Measurements from ENCODE around the gene LGR5. TPM values are rescaled to one million over a fixed set of nuclear protein-coding genes. Genes with fewer than 3 reads are reported as not detected.

The LGR5 gene
- total RNA-seq, 1 donor from 2014 or later: 0.67 TPM

- Mint-ChIP-seq H3K4me3 (ENCODE audit: low read depth) (no peak overlapping the region), H3K9me3 (ENCODE audit: low read depth) (no peaks in the 10 kb centered on the region), H3K4me1 (ENCODE audit: low read depth) (peaks cover 4% of the 10 kb centered on the region), H3K36me3 (ENCODE audit: insufficient read depth) (no peaks in the 10 kb centered on the region), H3K27ac (no peak overlapping the region), H3K27me3 (peaks cover 23% of the 10 kb centered on the region)
- TF ChIP-seq CTCF (IDR thresholded peaks at IDR 0.05; ENCODE audit: unreplicated experiment): no peak
- DNase-seq (ENCODE audit: low spot score, unreplicated experiment): no peak
Observed at GRCh38 chr12:71474791-71475190, 35.2 kb downstream of the LGR5 start.

- no peaks in the 10 kb centered on the region for H3K9me3 Mint-ChIP-seq (ENCODE audit: low read depth)
- no peak overlapping the region for H3K4me3 Mint-ChIP-seq (ENCODE audit: low read depth)
- peaks cover 4% of the 10 kb centered on the region for H3K4me1 Mint-ChIP-seq (ENCODE audit: low read depth)
- no peak overlapping the region for H3K27ac Mint-ChIP-seq
- H3K36me3 Mint-ChIP-seq (ENCODE audit: insufficient read depth): no peaks in the 10 kb centered on the region
- peaks cover 18% of the 10 kb centered on the region for H3K27me3 Mint-ChIP-seq
- TF ChIP-seq CTCF (IDR thresholded peaks at IDR 0.05; ENCODE audit: unreplicated experiment): no peak
- no peak for DNase-seq (ENCODE audit: low spot score, unreplicated experiment)
Observed at GRCh38 chr12:71475280-71475679, 35.7 kb downstream of the LGR5 start.

- Mint-ChIP-seq H3K27me3 (peaks cover 9% of the 10 kb centered on the region), H3K27ac (no peak overlapping the region), H3K4me1 (ENCODE audit: low read depth) (peaks cover 4% of the 10 kb centered on the region), H3K4me3 (ENCODE audit: low read depth) (no peak overlapping the region), H3K9me3 (ENCODE audit: low read depth) (peaks cover 3% of the 10 kb centered on the region), H3K36me3 (ENCODE audit: insufficient read depth) (no peaks in the 10 kb centered on the region)
- TF ChIP-seq CTCF (IDR thresholded peaks at IDR 0.05; ENCODE audit: unreplicated experiment): no peak
- no peak for DNase-seq (ENCODE audit: low spot score, unreplicated experiment)
Observed at GRCh38 chr12:71476513-71476912, 36.9 kb downstream of the LGR5 start.

- Mint-ChIP-seq H3K36me3 (ENCODE audit: insufficient read depth) (no peaks in the 10 kb centered on the region), H3K27ac (no peak overlapping the region), H3K4me3 (ENCODE audit: low read depth) (no peak overlapping the region), H3K9me3 (ENCODE audit: low read depth) (peaks cover 6% of the 10 kb centered on the region), H3K4me1 (ENCODE audit: low read depth) (peaks cover 4% of the 10 kb centered on the region), H3K27me3 (peaks cover 9% of the 10 kb centered on the region)
- DNase-seq (ENCODE audit: low spot score, unreplicated experiment): no peak
- TF ChIP-seq CTCF (IDR thresholded peaks at IDR 0.05; ENCODE audit: unreplicated experiment): no peak
Observed at GRCh38 chr12:71477609-71478008, 38.0 kb downstream of the LGR5 start.

GRCh38 chr12:71478270-71478669 lies 38.7 kb downstream of the LGR5 start:
- TF ChIP-seq CTCF (IDR thresholded peaks at IDR 0.05; ENCODE audit: unreplicated experiment): no peak
- Mint-ChIP-seq H3K27me3 (peaks cover 9% of the 10 kb centered on the region), H3K27ac (no peak overlapping the region), H3K4me1 (ENCODE audit: low read depth) (peaks cover 4% of the 10 kb centered on the region), H3K36me3 (ENCODE audit: insufficient read depth) (no peaks in the 10 kb centered on the region), H3K4me3 (ENCODE audit: low read depth) (no peak overlapping the region), H3K9me3 (ENCODE audit: low read depth) (peaks cover 6% of the 10 kb centered on the region)
- DNase-seq (ENCODE audit: low spot score, unreplicated experiment): no peak

Measured in progenitor cell of endocrine pancreas (in vitro differentiated cells).